NB4 (cell line): ENCODE results near the gene SPTAN1.

ENCODE experiments used
- MYC ChIP-seq: IDR thresholded peaks from 2 replicates; pipeline ENCODE4 v1.6.1; 2011; ENCODE audit warnings: low read depth, low read length
- POLR2A ChIP-seq: IDR thresholded peaks from 2 replicates; pipeline ENCODE4 v1.6.1; 2011; ENCODE audit warnings: mild to moderate bottlenecking; ENCODE audit not compliant: insufficient read length; ENCODE audit errors: extremely low read depth
- TF ChIP-seq, protein P1 (sequence below): IDR thresholded peaks from one replicate; pipeline ENCODE4 v1.5.1; 2012; ENCODE audit warnings: low read depth, low read length
- TF ChIP-seq, protein P2 (sequence below): IDR thresholded peaks from 2 replicates; pipeline ENCODE4 v1.6.1; 2011; ENCODE audit warnings: low read depth, low read length

DNA sequence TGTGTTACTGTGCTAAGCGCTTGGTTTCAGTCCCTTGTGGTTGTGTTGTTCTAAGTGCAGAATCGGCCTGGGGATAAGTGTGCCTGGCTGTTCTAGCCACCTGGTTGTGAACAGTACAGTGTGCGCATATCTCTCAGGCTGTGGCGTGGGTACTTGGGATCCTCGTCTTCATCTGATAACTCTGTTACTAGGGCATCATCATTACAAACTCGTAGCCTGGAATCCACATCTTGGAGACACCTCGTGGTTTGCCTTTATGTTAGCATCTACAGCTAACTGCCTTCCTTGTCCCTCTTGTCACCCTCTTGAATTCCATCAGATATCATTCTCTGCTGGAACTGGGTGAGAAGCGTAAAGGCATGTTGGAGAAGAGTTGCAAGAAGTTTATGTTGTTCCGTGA lies 41.5 kb downstream of the SPTAN1 start:
- TF ChIP-seq, protein P1, sequence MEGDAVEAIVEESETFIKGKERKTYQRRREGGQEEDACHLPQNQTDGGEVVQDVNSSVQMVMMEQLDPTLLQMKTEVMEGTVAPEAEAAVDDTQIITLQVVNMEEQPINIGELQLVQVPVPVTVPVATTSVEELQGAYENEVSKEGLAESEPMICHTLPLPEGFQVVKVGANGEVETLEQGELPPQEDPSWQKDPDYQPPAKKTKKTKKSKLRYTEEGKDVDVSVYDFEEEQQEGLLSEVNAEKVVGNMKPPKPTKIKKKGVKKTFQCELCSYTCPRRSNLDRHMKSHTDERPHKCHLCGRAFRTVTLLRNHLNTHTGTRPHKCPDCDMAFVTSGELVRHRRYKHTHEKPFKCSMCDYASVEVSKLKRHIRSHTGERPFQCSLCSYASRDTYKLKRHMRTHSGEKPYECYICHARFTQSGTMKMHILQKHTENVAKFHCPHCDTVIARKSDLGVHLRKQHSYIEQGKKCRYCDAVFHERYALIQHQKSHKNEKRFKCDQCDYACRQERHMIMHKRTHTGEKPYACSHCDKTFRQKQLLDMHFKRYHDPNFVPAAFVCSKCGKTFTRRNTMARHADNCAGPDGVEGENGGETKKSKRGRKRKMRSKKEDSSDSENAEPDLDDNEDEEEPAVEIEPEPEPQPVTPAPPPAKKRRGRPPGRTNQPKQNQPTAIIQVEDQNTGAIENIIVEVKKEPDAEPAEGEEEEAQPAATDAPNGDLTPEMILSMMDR = no peak
- TF ChIP-seq POLR2A = no peak
- TF ChIP-seq, protein P2, sequence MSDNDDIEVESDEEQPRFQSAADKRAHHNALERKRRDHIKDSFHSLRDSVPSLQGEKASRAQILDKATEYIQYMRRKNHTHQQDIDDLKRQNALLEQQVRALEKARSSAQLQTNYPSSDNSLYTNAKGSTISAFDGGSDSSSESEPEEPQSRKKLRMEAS = no peak
- no peak for TF ChIP-seq MYC
